HL-60 (cell line): Measurements from ENCODE around the gene LIMS1.

ENCODE experiments used
- GABPA ChIP-seq: IDR thresholded peaks from 2 replicates; pipeline ENCODE4 v1.6.1; 2012; ENCODE audit warnings: low read depth
- POLR2AphosphoS5 ChIP-seq: IDR thresholded peaks from 2 replicates; pipeline ENCODE4 v1.6.1; 2012; ENCODE audit warnings: low read depth
- SPI1 ChIP-seq: IDR thresholded peaks from 2 replicates; pipeline ENCODE4 v1.6.1; 2012; ENCODE audit warnings: low read depth, mild to moderate bottlenecking, borderline replicate concordance
- TF ChIP-seq, protein P1 (sequence below): IDR thresholded peaks from one replicate; pipeline ENCODE4 v1.5.1; 2011; ENCODE audit warnings: low read length, control low read depth, inconsistent platforms; ENCODE audit not compliant: insufficient read depth
- TF ChIP-seq, protein P2 (sequence below): IDR thresholded peaks from 2 replicates; pipeline ENCODE4 v1.6.1; 2012; ENCODE audit warnings: low read depth; ENCODE audit not compliant: insufficient replicate concordance

DNA sequence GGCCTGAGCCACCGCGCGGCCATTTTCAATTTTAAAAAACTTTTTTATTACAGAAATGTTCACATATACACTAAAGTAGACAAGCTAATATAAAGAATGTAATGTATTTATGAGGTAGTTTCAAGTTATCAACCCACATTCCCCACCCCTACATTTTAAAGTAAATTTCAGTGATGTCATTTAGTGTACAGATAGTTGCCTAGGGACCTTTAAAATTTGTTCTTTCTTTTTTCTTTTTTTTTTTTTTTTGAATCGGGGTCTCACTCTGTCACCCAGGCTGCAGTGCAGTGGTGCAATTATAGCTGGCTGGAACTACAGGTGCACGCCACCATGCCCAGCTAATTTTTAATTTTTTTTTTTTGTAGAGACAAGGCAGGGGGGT lies 2.6 kb upstream of the LIMS1 start:
- TF ChIP-seq, protein P1, sequence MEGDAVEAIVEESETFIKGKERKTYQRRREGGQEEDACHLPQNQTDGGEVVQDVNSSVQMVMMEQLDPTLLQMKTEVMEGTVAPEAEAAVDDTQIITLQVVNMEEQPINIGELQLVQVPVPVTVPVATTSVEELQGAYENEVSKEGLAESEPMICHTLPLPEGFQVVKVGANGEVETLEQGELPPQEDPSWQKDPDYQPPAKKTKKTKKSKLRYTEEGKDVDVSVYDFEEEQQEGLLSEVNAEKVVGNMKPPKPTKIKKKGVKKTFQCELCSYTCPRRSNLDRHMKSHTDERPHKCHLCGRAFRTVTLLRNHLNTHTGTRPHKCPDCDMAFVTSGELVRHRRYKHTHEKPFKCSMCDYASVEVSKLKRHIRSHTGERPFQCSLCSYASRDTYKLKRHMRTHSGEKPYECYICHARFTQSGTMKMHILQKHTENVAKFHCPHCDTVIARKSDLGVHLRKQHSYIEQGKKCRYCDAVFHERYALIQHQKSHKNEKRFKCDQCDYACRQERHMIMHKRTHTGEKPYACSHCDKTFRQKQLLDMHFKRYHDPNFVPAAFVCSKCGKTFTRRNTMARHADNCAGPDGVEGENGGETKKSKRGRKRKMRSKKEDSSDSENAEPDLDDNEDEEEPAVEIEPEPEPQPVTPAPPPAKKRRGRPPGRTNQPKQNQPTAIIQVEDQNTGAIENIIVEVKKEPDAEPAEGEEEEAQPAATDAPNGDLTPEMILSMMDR, result no peak
- TF ChIP-seq POLR2AphosphoS5 (no peak), GABPA (no peak), SPI1 (no peak)
- TF ChIP-seq, protein P2, sequence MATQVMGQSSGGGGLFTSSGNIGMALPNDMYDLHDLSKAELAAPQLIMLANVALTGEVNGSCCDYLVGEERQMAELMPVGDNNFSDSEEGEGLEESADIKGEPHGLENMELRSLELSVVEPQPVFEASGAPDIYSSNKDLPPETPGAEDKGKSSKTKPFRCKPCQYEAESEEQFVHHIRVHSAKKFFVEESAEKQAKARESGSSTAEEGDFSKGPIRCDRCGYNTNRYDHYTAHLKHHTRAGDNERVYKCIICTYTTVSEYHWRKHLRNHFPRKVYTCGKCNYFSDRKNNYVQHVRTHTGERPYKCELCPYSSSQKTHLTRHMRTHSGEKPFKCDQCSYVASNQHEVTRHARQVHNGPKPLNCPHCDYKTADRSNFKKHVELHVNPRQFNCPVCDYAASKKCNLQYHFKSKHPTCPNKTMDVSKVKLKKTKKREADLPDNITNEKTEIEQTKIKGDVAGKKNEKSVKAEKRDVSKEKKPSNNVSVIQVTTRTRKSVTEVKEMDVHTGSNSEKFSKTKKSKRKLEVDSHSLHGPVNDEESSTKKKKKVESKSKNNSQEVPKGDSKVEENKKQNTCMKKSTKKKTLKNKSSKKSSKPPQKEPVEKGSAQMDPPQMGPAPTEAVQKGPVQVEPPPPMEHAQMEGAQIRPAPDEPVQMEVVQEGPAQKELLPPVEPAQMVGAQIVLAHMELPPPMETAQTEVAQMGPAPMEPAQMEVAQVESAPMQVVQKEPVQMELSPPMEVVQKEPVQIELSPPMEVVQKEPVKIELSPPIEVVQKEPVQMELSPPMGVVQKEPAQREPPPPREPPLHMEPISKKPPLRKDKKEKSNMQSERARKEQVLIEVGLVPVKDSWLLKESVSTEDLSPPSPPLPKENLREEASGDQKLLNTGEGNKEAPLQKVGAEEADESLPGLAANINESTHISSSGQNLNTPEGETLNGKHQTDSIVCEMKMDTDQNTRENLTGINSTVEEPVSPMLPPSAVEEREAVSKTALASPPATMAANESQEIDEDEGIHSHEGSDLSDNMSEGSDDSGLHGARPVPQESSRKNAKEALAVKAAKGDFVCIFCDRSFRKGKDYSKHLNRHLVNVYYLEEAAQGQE, result no peak
